GM18870 (cell line): ENCODE results near the gene SLCO2A1.

Experiments used
- ATAC-seq: cut with Tn5 transposase; IDR thresholded peaks from one replicate; pipeline ENCODE4 v1.9.1; 2021; ENCODE audit warnings: moderate library complexity; ENCODE audit not compliant: unreplicated experiment

SLCO2A1 gene

GRCh38 chr3:133983576-133984560 lies 45.9 kb downstream of the SLCO2A1 start:
- ATAC-seq: no peak

DNA sequence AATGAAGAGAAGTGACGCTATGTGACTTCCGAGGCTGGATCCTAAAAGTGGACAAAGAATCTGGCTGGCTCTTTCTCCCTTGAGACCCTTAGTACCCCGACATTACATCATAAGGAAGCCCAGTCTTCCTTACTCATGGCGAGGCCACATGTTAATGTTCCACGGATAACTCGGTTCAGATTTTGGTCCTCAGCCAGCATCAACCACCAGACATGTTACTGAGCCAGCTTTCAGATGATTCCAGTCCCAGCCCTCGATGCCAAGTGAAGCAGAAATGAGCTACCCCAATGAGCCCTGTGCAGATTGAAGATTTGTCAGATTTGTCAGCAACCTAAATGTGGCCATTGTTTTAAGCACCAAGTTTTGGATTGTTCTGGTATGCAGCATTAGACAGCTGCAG lies 46.6 kb downstream of the SLCO2A1 start:
- no peak for ATAC-seq

DNA sequence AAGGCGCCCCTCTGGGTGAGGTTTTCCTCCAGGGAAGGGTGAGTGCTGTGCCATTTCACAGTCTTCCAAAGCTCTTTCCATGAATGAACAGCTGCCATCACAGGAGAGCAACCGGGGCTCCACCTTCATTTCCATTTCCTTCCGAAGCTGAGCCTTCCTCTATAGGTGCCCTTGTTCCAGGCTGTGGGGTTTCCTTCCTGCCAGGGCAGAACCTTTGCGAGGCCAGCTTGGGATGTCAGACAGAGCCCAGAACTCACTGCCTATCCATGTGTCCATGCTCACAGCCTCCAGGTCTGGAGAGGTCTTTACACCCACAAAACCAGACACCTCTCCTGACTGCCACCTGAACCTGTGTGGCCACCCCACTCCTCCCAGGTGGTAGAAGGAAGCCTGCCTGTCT lies 49.2 kb downstream of the SLCO2A1 start:
- no peak for ATAC-seq

GRCh38 chr3:133980035-133980434 lies 49.7 kb downstream of the SLCO2A1 start:
- no peak for ATAC-seq

GRCh38 chr3:133979553-133979952 lies 50.2 kb downstream of the SLCO2A1 start:
- ATAC-seq: no peak

DNA sequence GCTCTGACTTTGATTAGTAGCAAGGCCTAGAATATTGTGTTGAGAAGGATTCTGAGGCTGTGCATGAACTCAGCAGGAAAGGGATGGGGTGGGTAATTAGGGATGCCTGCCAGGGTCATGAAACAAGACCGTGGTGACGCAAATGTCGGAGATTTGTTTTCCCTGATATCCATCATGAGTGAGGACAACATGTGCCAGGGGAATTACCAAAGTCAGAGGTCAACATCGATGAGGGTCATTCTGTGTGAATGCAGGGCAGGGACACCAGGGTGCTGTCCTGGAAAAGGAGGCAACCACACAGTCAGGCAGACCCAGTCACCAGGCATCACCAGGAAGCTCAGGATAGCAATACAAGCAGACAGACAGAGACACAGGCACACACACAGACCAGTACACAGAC lies 52.2 kb downstream of the SLCO2A1 start:
- ATAC-seq: no peak

DNA sequence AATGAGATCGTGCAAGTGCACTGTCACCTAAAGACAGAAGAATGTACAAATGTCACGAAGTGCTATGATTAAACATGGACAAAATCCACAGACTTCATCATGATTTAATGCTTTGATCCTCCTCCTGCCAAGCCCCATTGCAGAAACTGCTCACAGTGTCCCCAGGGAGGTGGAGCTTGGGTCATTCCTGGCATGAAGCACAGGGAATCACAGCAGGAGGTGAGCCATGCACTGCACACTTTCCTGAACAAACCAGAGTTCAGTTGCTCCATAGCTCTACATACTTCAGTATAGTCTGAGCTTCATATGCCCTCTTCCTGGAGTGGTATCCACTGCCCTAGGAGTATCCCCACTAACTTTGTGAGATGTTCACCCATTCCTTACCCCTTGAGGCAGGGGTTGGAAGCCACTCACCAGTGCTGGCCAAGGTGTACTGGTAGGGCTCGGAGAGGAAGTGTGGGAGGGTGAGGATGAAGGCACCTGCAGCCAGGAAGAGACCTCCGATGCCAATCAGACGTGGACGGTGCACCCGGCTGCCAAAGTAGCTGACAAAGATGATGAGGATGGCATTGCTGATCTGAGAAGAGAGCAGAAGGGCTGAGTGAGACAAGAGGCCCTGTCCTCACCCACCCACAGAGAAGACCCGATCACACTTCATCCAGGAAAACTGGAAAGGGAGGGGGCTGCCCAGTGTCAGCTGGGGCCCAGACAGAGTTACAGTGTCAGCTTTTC lies 56.3 kb downstream of the SLCO2A1 start:
- no peak for ATAC-seq

DNA sequence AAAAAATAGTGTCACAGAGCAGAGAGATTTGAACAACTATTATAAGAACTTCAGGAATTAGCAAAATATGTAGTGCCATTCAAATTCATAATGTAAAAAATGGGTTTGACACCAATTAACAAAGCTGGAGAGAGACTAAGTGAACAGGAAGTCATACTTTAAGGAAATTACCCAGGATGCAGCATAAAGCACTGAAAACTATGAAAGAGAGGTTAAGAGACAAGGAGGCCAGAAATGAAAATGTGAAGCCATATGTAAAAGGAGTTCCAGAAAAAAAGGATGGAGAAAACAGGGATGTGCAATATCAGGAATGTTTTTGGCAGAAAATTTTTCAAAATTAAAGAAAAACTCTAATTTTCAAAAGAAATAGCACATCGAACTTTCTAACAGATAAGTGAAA lies 57.6 kb downstream of the SLCO2A1 start:
- ATAC-seq: no peak

DNA sequence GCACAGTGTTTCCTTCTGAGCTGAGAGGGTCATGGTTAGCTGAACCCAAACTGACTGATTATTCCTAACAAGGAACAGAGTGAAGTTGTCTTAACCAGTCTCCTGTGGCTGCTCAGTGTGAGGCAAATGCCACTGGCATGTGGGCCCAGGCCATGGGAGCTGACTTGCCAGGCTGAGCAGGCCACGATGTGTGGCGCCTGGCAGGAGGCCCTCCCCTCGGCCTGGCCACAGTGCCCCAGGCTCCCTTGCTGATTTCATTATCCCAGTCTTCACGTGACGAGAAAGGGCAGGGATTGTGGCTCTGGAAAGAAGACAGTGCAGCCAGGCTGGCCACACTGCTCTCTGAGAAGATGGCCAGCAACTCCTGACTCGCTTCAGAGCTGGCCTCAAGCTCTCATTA lies 58.8 kb downstream of the SLCO2A1 start:
- no peak for ATAC-seq

DNA sequence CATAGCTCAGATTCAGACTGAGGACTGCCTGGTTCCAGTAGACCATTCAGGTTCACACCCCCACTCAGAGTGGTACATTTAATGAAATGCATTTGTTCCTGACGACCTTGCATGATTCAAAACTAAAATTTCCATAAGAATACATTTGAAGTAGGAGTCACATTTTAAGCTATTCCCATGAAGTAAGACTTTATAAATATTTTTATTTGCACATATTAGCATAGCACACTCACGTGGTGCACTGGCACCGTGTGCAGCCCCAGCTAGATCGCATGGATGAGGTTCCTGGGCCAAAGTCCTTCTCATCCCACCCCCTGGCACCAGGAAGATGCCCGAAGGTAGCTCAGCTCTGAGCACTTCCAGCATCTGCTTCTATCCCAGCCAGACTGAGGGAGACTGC lies 59.4 kb downstream of the SLCO2A1 start:
- no peak for ATAC-seq

DNA sequence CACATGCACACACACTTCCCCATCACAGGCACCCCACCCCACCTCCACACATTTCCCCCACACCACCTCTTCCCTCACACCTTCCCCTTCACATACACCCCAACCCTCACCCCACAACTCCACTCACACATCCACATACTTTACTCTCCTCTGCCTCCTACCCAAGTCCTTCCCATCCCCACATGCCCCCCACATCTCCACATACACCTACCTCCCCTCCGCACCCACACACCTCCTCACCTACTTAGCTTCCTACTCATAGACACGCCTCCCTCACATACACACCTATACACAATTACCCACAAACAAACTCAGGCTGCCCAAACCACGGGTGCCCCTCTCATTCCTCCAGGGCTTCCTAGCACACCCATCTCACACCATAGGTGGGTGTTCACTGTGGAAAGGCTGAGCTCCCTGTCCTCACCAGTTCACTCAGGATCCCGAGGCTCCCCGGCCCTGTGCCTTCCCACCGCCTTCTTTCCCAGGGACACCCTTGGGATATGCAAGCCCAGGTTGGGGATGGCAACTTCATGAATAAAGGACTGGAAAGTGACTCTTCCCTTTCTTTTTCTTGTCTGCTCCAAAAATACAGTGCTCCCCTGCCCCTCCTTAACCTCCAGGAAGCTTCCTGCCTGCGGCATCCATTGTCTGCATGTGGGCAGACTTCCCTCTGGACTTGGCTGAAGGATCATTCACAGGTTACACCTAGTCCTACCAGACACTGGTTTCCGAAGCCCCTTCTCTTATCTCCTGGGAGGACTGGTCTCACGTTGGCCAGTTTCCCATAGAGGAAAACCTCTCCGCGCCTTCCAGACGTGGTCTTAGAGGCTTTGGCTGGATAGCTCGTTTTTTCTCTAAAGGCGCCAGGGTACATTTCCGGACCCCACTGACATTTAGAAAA lies 61.5 kb downstream of the SLCO2A1 start:
- ATAC-seq: no peak

DNA sequence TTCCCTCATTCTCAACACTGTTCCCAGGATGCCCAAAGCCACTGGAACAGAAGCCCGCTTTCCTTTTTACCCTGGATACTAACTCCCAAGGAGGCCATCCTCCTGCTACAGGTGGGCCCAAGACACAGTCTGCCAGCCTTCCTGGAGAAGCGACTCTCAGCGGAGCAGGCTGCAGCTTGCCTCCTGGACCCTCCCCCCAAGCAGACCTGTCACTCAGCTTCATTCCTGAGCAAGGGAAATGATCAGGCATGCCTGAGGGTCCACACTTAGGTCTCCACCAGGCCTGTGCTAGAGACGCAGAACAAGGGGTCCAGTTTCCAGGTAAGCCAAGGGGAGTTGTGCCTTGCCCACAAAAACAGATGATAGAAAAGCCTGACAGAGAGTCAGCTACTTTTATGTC lies 62.8 kb downstream of the SLCO2A1 start:
- no peak for ATAC-seq

DNA sequence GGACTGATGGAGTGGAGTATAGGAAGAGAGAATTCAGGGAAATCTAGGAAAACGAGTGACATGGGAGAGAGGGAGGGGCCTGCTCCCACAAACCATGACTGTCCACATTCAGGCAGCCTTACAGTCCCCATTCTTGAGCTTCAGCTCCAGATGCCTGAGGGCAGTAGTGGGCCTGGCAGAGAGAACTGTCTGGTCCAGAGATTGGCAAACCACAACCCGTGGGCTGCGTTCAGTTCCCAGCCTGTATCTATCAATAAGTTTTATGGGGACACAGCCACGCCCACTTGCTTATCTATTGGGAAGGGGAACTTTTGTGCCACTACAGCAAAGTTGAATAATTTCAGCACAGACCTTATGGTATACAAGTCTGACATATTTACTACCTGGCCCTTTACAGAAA lies 63.8 kb downstream of the SLCO2A1 start:
- ATAC-seq: no peak

DNA sequence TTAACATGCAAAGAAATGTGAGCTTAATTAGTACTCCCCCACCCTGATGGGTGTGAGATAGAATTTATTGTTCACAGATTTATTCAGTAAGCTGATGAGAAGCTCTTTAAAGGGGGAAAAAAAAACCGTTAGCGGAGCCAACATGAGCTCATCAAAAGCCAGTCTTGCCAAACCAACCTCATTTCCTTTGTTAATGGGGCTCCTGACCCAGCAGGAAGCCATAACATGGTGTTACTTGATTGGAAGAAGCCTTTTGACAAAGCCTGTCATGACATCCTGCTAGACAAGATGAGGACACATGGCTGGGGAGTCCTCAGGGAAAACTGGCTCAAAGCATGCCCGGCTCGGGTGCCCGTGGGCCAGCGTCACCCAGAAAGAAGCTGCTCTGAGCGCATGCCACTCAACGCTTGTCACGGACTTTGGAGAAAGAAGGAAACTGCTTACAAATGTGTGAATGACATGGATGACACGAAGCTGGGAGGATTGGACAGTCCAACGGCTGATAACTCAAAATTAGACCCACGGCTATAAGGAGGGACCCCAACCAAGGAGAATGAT lies 64.6 kb downstream of the SLCO2A1 start:
- ATAC-seq: no peak

DNA sequence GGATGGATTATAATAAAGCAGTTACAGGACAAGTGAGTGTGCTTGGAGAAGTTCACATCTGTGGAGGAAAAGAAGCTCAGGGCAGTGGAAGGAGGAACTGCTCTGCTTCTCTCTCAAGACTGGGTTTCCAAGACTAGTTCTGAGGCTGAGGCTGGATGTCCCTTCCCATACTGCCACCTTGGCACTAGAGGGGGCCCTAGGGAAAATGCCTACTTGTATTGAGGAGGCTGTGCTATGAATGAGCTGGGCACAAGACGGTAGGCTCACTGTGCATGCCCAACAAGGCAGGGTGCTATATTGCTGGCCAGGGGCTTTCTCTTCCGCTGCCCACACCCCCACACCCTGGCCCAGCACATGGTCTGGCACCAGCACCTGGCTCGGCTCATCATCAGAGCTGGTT lies 65.2 kb downstream of the SLCO2A1 start:
- ATAC-seq: no peak

DNA sequence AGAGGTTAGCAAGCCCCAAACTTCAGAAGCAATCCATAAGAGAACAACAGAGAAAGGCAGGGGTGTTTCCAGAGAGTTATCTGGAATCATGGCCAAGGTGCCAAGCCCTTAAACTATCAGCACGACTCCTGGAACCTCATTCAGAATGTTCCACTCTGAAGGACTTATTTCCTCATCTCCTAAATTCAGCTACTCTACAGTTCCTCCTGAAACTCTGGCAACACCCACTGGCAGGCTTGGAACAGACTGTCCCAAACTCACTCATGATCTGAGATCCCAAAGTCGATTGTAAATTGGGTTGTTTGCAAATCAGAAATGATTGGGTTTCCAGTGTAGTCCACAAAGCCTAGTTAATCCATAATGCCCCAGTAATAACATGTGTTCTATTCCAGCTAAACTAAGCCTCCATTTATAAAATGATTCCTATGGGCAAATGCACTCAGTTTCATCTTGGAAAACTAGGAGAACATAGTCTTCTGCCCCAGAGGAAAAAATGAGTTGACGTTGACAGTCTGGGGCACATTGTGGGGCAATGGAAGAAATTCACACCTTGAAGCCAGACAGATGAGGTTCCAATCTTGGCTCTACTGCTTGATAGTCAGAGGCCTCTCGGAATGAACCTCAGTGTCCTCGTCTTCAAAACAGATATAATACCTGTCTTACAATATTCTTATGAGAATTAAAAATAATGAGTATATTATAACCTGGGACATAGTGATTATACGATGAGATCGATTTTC lies 65.9 kb downstream of the SLCO2A1 start:
- no peak for ATAC-seq

- ATAC-seq: no peak
Observed at GRCh38 chr3:133962849-133963248, 66.9 kb downstream of the SLCO2A1 start.

- no peak for ATAC-seq
Observed at GRCh38 chr3:133958071-133958805, 71.5 kb downstream of the SLCO2A1 start.

DNA sequence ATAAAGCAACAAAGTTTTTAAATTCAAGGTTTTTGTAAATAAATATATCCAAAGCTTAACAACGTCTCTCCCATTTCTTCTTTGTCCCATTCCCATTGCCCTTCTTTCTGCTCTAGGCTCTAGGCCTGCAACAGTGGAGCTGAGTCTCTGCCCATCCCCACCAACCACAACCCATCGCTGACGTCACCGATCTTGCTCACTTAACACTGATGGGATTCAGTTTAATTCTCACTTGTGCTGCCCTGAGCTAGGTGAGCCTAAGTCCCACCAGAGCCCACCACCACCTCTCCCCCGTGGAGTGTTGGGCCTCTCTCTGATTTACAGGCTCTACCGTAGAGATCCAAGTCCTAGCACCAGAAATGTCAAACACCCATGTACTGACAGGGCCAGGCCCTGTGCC lies 72.7 kb downstream of the SLCO2A1 start:
- ATAC-seq: no peak
